BLaER1 treated with 17β-estradiol and CSF1 and Interleukin-3, amounts not matched to agents 10 nM and 100 nM (cell line): ENCODE results near the gene TMPRSS5.
A peak's percentile ranks its signal among the peaks of the same experiment; 100 is the strongest.

Experiments
- H3K27ac ChIP-seq, 11 experiments: shearing (Covaris generic); formaldehyde crosslinking; 2 replicates each; pipeline ENCODE4 v1.8.1; 2022
- H3K27me3 ChIP-seq, 11 experiments: shearing (Covaris generic); formaldehyde crosslinking; 2 replicates each; pipeline ENCODE4 v1.8.1; 2022
- H3K36me3 ChIP-seq, 11 experiments: shearing (Covaris generic); formaldehyde crosslinking; 2 replicates each; pipeline ENCODE4 v1.8.1; 2022
- H3K4me1 ChIP-seq, 10 experiments: shearing (Covaris generic); formaldehyde crosslinking; 2 replicates each; pipeline ENCODE4 v1.8.1; 2022
- H3K4me2 ChIP-seq, 11 experiments: shearing (Covaris generic); formaldehyde crosslinking; 2 replicates each; pipeline ENCODE4 v1.8.1; 2022
- H3K4me3 ChIP-seq, 10 experiments: shearing (Covaris generic); formaldehyde crosslinking; 2 replicates each; pipeline ENCODE4 v1.8.1; 2022
- H3K9ac ChIP-seq, 11 experiments: shearing (Covaris generic); formaldehyde crosslinking; 2 replicates each; pipeline ENCODE4 v1.8.1; 2022
- H3K9me3 ChIP-seq, 11 experiments: shearing (Covaris generic); formaldehyde crosslinking; replicated peaks in 1 of 11; 2 replicates each; pipeline ENCODE4 v1.8.1; 2022
- H4K20me1 ChIP-seq, 11 experiments: shearing (Covaris generic); formaldehyde crosslinking; 2 replicates each; pipeline ENCODE4 v1.8.1; 2022
- Cebpa-rat ChIP-seq, 11 experiments: shearing (Covaris generic); IDR thresholded peaks; 2 replicates each; pipeline ENCODE4 v1.8.1; 2022

TMPRSS5 gene

GRCh38 chr11:113705871-113706655, at the start of gene TMPRSS5:
TSS of gene TMPRSS5 (minus strand) at chr11:113706308. CDS start at chr11:113706224, 84 bp downstream.
- Histone ChIP-seq H3K4me1 (peaks cover 8 to 16% (median 14%) of the 10 kb centered on the region in 10 experiments; a peak in 18 of 20 replicates), H3K27me3 (no peaks in the 10 kb centered on the region), H3K36me3 (peaks cover 0 to 9% (median 5%) of the 10 kb centered on the region in 11 experiments; a peak in 4 of 22 replicates), H4K20me1 (no peaks in the 10 kb centered on the region), H3K4me3 (no peak within 1 kb of the TSS), H3K4me2 (peak within 1 kb of the TSS; percentile 28 to 71 (median 57); a peak in 19 of 22 replicates), H3K27ac (no peak within 1 kb of the TSS), H3K9ac (no peak within 1 kb of the TSS), H3K9me3 (peaks cover 17 to 76% (median 37%) of the 10 kb centered on the region in 11 experiments)
- TF ChIP-seq Cebpa-rat (IDR thresholded peaks at IDR 0.05) = no peak

- Histone ChIP-seq H3K9me3 (peaks cover 0 to 21% (median 15%) of the 10 kb centered on the region in 11 experiments; a peak in 16 of 22 replicates), H3K27me3 (no peaks in the 10 kb centered on the region), H3K4me2 (no peak overlapping the region), H4K20me1 (no peaks in the 10 kb centered on the region), H3K27ac (no peak overlapping the region), H3K9ac (no peak overlapping the region), H3K4me1 (no peaks in the 10 kb centered on the region), H3K36me3 (peaks cover 66 to 99% (median 81%) of the 10 kb centered on the region in 11 experiments), H3K4me3 (no peak overlapping the region)
- 0 out of 22 replicates have a peak, but pooled peaks of 1 of the 11 experiments have one; percentile 5 for TF ChIP-seq Cebpa-rat (IDR thresholded peaks at IDR 0.05)
These were observed 46.8 kb upstream of the TMPRSS5 start for GRCh38 chr11:113752932-113753331.

GRCh38 chr11:113736323-113736722, 30.2 kb upstream of the TMPRSS5 start:
- peaks cover 95 to 100% (median 98%) of the 10 kb centered on the region in 11 experiments for H3K36me3 ChIP-seq

GRCh38 chr11:113732092-113732491, 26.0 kb upstream of the TMPRSS5 start:
- no peak overlapping the region for H3K9ac ChIP-seq

More at GRCh38 chr11:113736323-113736722, 30.2 kb upstream of the TMPRSS5 start:
- Histone ChIP-seq H3K9me3 (no peaks in the 10 kb centered on the region), H3K27me3 (no peaks in the 10 kb centered on the region), H3K4me3 (no peak overlapping the region), H3K4me1 (no peaks in the 10 kb centered on the region), H3K9ac (no peak overlapping the region), H3K4me2 (no peak overlapping the region), H4K20me1 (no peaks in the 10 kb centered on the region), H3K27ac (no peak overlapping the region)
- no peak for TF ChIP-seq Cebpa-rat (IDR thresholded peaks at IDR 0.05)

GRCh38 chr11:113730887-113731726, 25.0 kb upstream of the TMPRSS5 start:
- TF ChIP-seq Cebpa-rat (IDR thresholded peaks at IDR 0.05) = no peak
- Histone ChIP-seq H3K4me3 (no peak overlapping the region), H3K4me2 (no peak overlapping the region), H3K9me3 (no peaks in the 10 kb centered on the region), H3K27me3 (no peaks in the 10 kb centered on the region), H3K9ac (no peak overlapping the region), H4K20me1 (no peaks in the 10 kb centered on the region; a peak in 1 of 22 replicates), H3K27ac (no peak overlapping the region), H3K4me1 (peaks cover 0 to 40% (median 4%) of the 10 kb centered on the region in 10 experiments; a peak in 10 of 20 replicates), H3K36me3 (peaks cover 43 to 53% (median 49%) of the 10 kb centered on the region in 11 experiments)

More at GRCh38 chr11:113732092-113732491, 26.0 kb upstream of the TMPRSS5 start:
- H3K9me3 ChIP-seq = no peaks in the 10 kb centered on the region
- no peak overlapping the region for H3K4me3 ChIP-seq
- H3K27me3 ChIP-seq = no peaks in the 10 kb centered on the region
- H3K4me1 ChIP-seq = peaks cover 0 to 33% (median 4%) of the 10 kb centered on the region in 10 experiments; a peak in 10 of 20 replicates
- TF ChIP-seq Cebpa-rat (IDR thresholded peaks at IDR 0.05) = no peak
- H4K20me1 ChIP-seq = no peaks in the 10 kb centered on the region; a peak in 1 of 22 replicates
- no peak overlapping the region for H3K4me2 ChIP-seq
- H3K36me3 ChIP-seq = peaks cover 53 to 63% (median 59%) of the 10 kb centered on the region in 11 experiments
- H3K27ac ChIP-seq = no peak overlapping the region

- Histone ChIP-seq H3K9ac (no peak overlapping the region), H3K36me3 (peaks cover 26 to 37% (median 33%) of the 10 kb centered on the region in 11 experiments), H3K9me3 (no peaks in the 10 kb centered on the region), H3K4me2 (peak overlapping the region in 3 of 11 experiments; percentile 52 to 61 (median 58); a peak in 6 of 22 replicates), H3K27ac (peak overlapping the region in 2 of 11 experiments; percentile 25 to 52; a peak in 5 of 22 replicates), H3K27me3 (no peaks in the 10 kb centered on the region), H3K4me1 (peaks cover 0 to 44% (median 4%) of the 10 kb centered on the region in 10 experiments; a peak in 10 of 20 replicates), H3K4me3 (no peak overlapping the region), H4K20me1 (no peaks in the 10 kb centered on the region; a peak in 1 of 22 replicates)
- TF ChIP-seq Cebpa-rat (IDR thresholded peaks at IDR 0.05) = no peak
These were observed 23.3 kb upstream of the TMPRSS5 start for GRCh38 chr11:113729456-113729855.

GRCh38 chr11:113728814-113729213, 22.7 kb upstream of the TMPRSS5 start:
- H3K4me3 ChIP-seq = no peak overlapping the region
- peak overlapping the region in 3 of 11 experiments; percentile 52 to 61 (median 58); a peak in 6 of 22 replicates for H3K4me2 ChIP-seq
- no peak for TF ChIP-seq Cebpa-rat (IDR thresholded peaks at IDR 0.05)
- H3K4me1 ChIP-seq = peaks cover 0 to 44% (median 4%) of the 10 kb centered on the region in 10 experiments; a peak in 10 of 20 replicates
- peaks cover 20 to 31% (median 27%) of the 10 kb centered on the region in 11 experiments for H3K36me3 ChIP-seq
- no peaks in the 10 kb centered on the region; a peak in 1 of 22 replicates for H4K20me1 ChIP-seq
- H3K27me3 ChIP-seq = no peaks in the 10 kb centered on the region
- no peak overlapping the region; a peak in 1 of 22 replicates for H3K9ac ChIP-seq
- peak overlapping the region in 2 of 11 experiments; percentile 25 to 52; a peak in 5 of 22 replicates for H3K27ac ChIP-seq
- H3K9me3 ChIP-seq = no peaks in the 10 kb centered on the region

GRCh38 chr11:113725913-113726312, 19.8 kb upstream of the TMPRSS5 start:
- H4K20me1 ChIP-seq = no peaks in the 10 kb centered on the region; a peak in 1 of 22 replicates
- H3K9me3 ChIP-seq = no peaks in the 10 kb centered on the region
- no peak overlapping the region for H3K4me3 ChIP-seq
- H3K4me2 ChIP-seq = no peak overlapping the region
- H3K9ac ChIP-seq = no peak overlapping the region
- H3K36me3 ChIP-seq = peaks cover 0 to 2% (median 0%) of the 10 kb centered on the region in 11 experiments; a peak in 3 of 22 replicates
- no peak for TF ChIP-seq Cebpa-rat (IDR thresholded peaks at IDR 0.05)
- no peaks in the 10 kb centered on the region for H3K27me3 ChIP-seq
- no peak overlapping the region for H3K27ac ChIP-seq
- peaks cover 0 to 44% (median 4%) of the 10 kb centered on the region in 10 experiments; a peak in 10 of 20 replicates for H3K4me1 ChIP-seq
